ENCODE data around the gene KIR3DL1.
"Not testable (repeated sequence)": the region's sequence is repeated elsewhere in the genome, so short reads cannot be mapped to it uniquely, and the experiment has no call there.

The KIR3DL1 gene

DNA sequence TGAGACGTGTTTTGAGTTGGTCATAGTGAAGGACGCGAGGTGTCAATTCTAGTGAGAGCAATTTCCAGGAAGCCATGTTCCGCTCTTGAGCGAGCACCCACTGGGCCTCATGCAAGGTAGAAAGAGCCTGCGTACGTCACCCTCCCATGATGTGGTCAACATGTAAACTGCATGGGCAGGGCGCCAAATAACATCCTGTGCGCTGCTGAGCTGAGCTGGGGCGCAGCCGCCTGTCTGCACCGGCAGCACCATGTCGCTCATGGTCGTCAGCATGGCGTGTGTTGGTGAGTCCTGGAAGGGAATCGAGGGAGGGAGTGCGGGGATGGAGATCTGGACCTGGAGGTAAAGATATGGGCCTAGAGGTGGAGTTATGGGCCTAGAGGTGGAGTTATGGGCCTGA, at the start of gene KIR3DL1:
KIR3DL1 (plus strand) TSS at position 218 of the 400 bp plus-strand sequence.
- DNase-seq: not testable (repeated sequence)

DNA sequence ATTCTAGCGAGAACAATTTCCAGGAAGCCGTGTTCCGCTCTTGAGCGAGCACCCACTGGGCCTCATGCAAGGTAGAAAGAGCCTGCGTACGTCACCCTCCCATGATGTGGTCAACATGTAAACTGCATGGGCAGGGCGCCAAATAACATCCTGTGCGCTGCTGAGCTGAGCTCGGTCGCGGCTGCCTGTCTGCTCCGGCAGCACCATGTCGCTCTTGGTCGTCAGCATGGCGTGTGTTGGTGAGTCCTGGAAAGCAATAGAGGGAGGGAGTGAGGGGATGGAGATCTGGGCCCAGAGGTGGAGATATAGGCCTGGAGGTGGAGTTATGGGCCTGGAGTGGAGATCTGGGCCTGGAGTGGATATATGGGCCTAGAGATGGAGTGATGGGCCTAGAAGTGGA, 46.6 kb upstream of the KIR3DL1 start, which contains the start of gene KIR2DL1:
KIR2DL1 (plus strand) TSS at position 148 of the 400 bp plus-strand sequence; CDS start at position 206, 58 bp downstream.
- not testable (repeated sequence) for DNase-seq

DNA sequence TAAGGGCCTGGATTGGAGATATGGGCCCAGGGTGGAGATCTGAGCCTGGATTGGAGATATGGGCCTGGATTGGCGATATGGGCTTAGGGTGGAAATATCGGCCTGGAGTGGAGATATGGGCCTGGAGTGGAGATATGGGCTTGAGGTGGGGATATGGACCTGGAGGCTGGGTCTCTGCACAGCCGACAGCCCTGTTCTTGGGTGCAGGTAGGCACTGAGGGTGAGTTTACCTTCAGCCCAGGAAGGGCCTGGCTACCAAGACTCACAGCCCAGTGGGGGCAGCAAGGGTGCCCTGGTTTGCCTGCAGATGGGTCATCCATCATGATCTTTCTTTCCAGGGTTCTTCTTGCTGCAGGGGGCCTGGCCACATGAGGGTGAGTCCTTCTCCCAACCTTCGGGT, 45.8 kb upstream of the KIR3DL1 start:
- not testable (repeated sequence) for DNase-seq

DNA sequence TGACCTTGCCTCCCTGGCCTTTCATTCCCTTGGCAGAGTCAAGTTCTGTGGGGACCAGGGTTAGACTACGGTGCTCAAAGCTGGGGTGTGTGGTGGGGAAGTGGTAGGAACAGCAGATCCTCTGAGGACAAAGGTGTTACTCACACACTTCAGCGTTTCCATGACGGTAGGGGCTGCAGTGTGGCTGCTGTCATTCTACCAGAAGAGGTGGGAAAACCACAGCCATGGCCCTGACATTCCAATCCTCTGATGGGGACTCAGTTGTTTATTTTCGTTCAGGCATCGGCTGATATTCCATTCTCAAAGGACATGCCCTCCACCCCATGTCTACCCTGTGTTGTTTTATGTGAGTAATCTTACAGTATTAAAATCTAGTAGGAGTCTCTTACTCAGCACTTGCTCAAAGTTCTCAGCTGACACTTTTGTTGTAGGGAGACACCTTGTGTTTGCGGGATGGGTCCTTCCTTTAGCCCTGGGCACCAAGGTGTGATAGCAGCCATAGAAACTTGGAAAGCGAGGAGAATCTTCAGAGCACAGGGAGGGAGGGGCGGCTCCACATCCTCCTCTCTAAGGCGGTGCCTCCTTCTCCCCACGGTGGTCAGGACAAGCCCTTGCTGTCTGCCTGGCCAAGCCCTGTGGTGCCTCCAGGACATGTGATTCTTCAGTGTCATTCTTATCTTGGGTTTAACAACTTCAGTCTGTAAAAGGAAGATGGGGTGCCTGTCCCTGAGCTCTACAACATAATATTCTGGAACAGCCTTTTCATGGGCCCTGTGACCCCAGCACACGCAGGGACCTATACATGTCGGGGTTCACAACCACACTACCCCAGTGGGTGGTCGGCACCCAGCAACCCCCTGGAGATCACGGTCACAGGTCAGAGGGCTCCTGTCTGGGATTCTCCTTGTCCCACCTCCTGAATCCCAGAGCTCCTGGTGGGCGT, 45.0 kb upstream of the KIR3DL1 start:
- DNase-seq: not testable (repeated sequence)

- not testable (repeated sequence) for DNase-seq
These were observed 43.6 kb upstream of the KIR3DL1 start for GRCh38 chr19:54772666-54773065.

GRCh38 chr19:54775095-54775815, 41.0 kb upstream of the KIR3DL1 start:
- DNase-seq: not testable (repeated sequence)

GRCh38 chr19:54775830-54776229, 40.4 kb upstream of the KIR3DL1 start:
- not testable (repeated sequence) for DNase-seq

- DNase-seq: not testable (repeated sequence)
These were observed 38.4 kb upstream of the KIR3DL1 start for GRCh38 chr19:54777851-54778250.

- DNase-seq: not testable (repeated sequence)
These were observed 37.4 kb upstream of the KIR3DL1 start for GRCh38 chr19:54778896-54779295.

DNA sequence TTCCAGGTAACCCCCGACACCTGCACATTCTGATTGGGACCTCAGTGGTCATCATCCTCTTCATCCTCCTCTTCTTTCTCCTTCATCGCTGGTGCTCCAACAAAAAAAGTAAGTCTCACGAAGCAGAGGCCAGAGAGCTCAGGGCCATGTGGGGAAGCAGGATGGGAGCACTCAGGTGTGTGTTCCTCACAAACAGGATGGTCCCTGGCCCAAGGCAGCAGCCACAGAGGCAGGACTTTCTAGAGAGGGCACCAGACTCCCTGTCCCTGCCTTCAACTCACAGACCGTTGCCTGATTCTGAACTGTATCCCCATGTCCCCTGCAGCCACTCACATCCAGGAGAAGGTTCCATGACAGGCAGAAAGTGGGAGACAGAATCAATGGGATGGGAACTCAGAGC, 33.4 kb upstream of the KIR3DL1 start:
- not testable (repeated sequence) for DNase-seq

- DNase-seq: not testable (repeated sequence)
These were observed 30.1 kb upstream of the KIR3DL1 start for GRCh38 chr19:54786091-54786723.

- DNase-seq: not testable (repeated sequence)
These were observed 28.1 kb upstream of the KIR3DL1 start for GRCh38 chr19:54788154-54788553.

- no peak for DNase-seq
These were observed 25.6 kb upstream of the KIR3DL1 start for GRCh38 chr19:54790711-54791110.

GRCh38 chr19:54791476-54791875, 24.8 kb upstream of the KIR3DL1 start:
- no peak for DNase-seq

DNA sequence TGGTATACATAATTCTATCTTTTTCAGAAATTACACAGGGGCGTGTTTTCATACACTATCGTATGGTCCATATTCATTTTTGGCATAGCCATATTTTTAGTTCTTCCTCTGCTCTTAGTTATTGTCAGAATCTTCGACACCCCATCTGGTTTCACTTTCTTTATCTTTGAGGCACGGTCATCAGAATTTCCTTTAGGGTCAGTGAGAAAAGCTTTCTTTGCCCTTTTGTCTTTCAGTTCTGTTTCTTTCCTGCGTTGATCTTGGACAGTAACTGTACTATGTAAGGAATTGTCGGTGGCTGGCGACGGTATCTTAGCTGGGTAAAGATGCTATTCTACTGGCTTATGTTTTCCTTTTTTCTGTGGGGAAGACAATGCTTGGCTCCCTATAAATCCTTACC, 23.5 kb upstream of the KIR3DL1 start:
- DNase-seq: no peak

GRCh38 chr19:54795758-54796157, 20.5 kb upstream of the KIR3DL1 start:
- no peak for DNase-seq

- DNase-seq: no peak
These were observed 12.9 kb upstream of the KIR3DL1 start, which contains the start of gene KIR2DL4 for GRCh38 chr19:54803410-54803809. Gene KIR2DL4 (plus strand): TSS chr19:54803610. CDS start chr19:54803652, 42 bp downstream.

DNA sequence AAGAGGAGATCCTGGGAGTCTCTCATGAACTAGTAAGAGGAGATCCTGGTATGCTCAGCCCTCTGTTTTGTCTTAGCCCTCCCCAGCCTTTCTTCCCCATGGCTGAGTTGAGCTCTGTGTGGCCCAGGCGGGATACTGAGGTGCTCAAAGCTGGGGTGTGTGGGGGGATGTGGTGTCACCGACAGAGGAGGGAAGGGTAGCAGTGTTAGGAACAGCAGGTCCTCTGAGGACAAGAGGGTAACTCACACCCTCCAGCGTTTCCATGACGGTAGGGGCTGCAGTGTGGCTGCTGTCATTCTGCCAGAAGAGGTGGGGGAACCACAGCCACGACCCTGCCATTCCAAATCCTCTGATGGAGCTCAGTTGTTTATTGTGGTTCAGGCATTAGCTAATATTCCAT, 12.2 kb upstream of the KIR3DL1 start:
- DNase-seq: no peak

DNA sequence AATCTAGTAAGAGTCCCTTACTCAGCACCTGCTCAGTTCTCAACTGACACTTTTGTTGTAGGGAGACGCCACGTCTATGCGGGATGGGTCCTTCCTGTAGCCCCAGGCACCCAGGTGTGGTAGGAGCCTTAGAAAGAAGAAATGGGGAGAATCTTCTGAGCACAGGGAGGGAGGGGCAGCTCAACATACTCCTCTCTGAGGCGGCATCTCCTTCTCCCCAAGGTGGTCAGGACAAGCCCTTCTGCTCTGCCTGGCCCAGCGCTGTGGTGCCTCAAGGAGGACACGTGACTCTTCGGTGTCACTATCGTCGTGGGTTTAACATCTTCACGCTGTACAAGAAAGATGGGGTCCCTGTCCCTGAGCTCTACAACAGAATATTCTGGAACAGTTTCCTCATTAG, 11.7 kb upstream of the KIR3DL1 start:
- DNase-seq: no peak

DNA sequence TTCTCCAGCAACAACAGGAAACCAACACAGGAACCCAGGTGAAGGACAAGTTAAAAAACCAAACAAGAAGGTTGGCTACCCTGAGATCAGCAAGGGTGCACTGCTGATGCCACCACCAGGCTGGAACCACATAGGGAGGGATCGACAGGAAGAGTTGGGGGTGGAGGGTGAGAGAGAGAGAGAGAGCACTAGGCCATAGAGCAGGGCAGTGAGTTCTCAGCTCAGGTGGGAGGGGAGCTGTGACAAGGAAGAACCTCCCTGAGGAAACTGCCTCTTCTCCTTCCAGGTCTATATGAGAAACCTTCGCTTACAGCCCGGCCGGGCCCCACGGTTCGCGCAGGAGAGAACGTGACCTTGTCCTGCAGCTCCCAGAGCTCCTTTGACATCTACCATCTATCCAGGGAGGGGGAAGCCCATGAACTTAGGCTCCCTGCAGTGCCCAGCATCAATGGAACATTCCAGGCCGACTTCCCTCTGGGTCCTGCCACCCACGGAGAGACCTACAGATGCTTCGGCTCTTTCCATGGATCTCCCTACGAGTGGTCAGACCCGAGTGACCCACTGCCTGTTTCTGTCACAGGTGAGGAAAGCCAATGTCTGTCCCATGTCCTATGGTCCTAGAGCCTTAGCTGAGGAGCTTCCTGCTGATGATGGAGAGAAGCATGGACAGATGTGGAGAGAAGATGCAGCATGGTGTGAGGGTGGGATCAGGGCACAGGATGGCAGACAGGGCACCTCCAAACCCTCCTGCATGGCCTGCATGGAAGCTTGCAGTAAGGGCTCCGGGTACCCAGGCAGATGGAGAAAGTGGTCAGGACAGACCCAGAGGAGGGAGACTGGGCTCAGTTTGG, 10.4 kb upstream of the KIR3DL1 start:
- DNase-seq: no peak

- no peak for DNase-seq
These were observed 9.8 kb upstream of the KIR3DL1 start for GRCh38 chr19:54806516-54806838.

GRCh38 chr19:54814571-54814970, 1.7 kb upstream of the KIR3DL1 start:
- DNase-seq: not testable (repeated sequence)

Measured in activated naive CD4-positive, alpha-beta T cell treated with Interleukin-2 at 50 U/mL for 16 hours (primary cell).